ACHN (cell line): ENCODE data around the gene SURF6.

Experiments used
- DNase-seq: peaks from one replicate; pipeline ENCODE4 v3.0.0-alpha.2; 2015
- in situ Hi-C: cut with HindIII; loops from 2 replicates; pipeline ENCODE4 v1.10.0; 2017; ENCODE audit warnings: low sequenced_read_pairs, low pct_ligation_motif_present, low pct_unique_long_range_greater_than_20kb

Gene SURF6

GRCh38 chr9:133369933-133370332 lies 33.9 kb upstream of the SURF6 start:
- in situ Hi-C loops = no loop called here

GRCh38 chr9:133369422-133369821 lies 33.4 kb upstream of the SURF6 start:
- in situ Hi-C loops = no loop called here
- no peak for DNase-seq

More at GRCh38 chr9:133369933-133370332, 33.9 kb upstream of the SURF6 start:
- no peak for DNase-seq

- in situ Hi-C loops = no loop called here
- DNase-seq = no peak
Measured at GRCh38 chr9:133368249-133368881, 32.4 kb upstream of the SURF6 start.

- DNase-seq = no peak
- in situ Hi-C loops = no loop called here
Measured at GRCh38 chr9:133367778-133368177, 31.8 kb upstream of the SURF6 start.

GRCh38 chr9:133367221-133367620 lies 31.2 kb upstream of the SURF6 start:
- no peak for DNase-seq
- in situ Hi-C loops = no loop called here

- DNase-seq = no peak
- in situ Hi-C loops = no loop called here
Measured at GRCh38 chr9:133366435-133366834, 30.4 kb upstream of the SURF6 start.

- no peak for DNase-seq
- in situ Hi-C loops = no loop called here
Measured at GRCh38 chr9:133362359-133363044, 26.5 kb upstream of the SURF6 start.

GRCh38 chr9:133361507-133362092 lies 25.6 kb upstream of the SURF6 start:
- in situ Hi-C loops = no loop called here
- no peak for DNase-seq

- DNase-seq = no peak
- in situ Hi-C loops = no loop called here
Measured at GRCh38 chr9:133360400-133361393, 24.7 kb upstream of the SURF6 start.

- DNase-seq = no peak
- in situ Hi-C loops = no loop called here
Measured at GRCh38 chr9:133359399-133360175, 23.6 kb upstream of the SURF6 start.

GRCh38 chr9:133357656-133358055 lies 21.7 kb upstream of the SURF6 start:
- no peak for DNase-seq
- in situ Hi-C loops = no loop called here

GRCh38 chr9:133356391-133357091 lies 20.6 kb upstream of the SURF6 start, which contains the start of the genes SURF1 and SURF2:
TSS of gene SURF1 (minus strand) at chr9:133356487. CDS start at chr9:133356453, 34 bp downstream.
TSS of gene SURF2 (plus strand) at chr9:133356550. CDS start at chr9:133356593, 43 bp downstream.
- in situ Hi-C loops = no loop called here
- DNase-seq = peak; percentile 81

GRCh38 chr9:133355881-133356357 lies 19.9 kb upstream of the SURF6 start:
- in situ Hi-C loops = no loop called here
- peak; percentile 11 for DNase-seq

- in situ Hi-C loops = no loop called here
- no peak for DNase-seq
Measured at GRCh38 chr9:133354766-133355165, 18.8 kb upstream of the SURF6 start.

GRCh38 chr9:133353548-133353947 lies 17.6 kb upstream of the SURF6 start:
- no peak for DNase-seq
- in situ Hi-C loops = no loop called here

GRCh38 chr9:133352635-133353340 lies 16.8 kb upstream of the SURF6 start:
- DNase-seq = no peak
- in situ Hi-C loops = no loop called here
